ENCODE results near the gene NFIA.

NFIA gene

GRCh38 chr1:61316493-61316892 lies 234.1 kb downstream of the NFIA start:
- no peak for DNase-seq

- no peak for DNase-seq
These were observed 236.2 kb downstream of the NFIA start for GRCh38 chr1:61318319-61319125.

GRCh38 chr1:61320575-61320974 lies 238.2 kb downstream of the NFIA start:
- no peak for DNase-seq

GRCh38 chr1:61322008-61322744 lies 239.8 kb downstream of the NFIA start:
- no peak for DNase-seq

GRCh38 chr1:61322769-61323168 lies 240.4 kb downstream of the NFIA start:
- DNase-seq, result no peak

GRCh38 chr1:61323681-61324328 lies 241.4 kb downstream of the NFIA start:
- no peak for DNase-seq

GRCh38 chr1:61326713-61327112 lies 244.4 kb downstream of the NFIA start:
- no peak for DNase-seq

- DNase-seq, result no peak
These were observed 245.1 kb downstream of the NFIA start for GRCh38 chr1:61327436-61327835.

GRCh38 chr1:61329556-61329955 lies 247.2 kb downstream of the NFIA start:
- DNase-seq, result no peak

- DNase-seq, result no peak
These were observed 247.7 kb downstream of the NFIA start for GRCh38 chr1:61330018-61330417.

- DNase-seq, result no peak
These were observed 248.2 kb downstream of the NFIA start for GRCh38 chr1:61330571-61330970.

GRCh38 chr1:61332196-61332753 lies 249.9 kb downstream of the NFIA start:
- DNase-seq, result no peak

GRCh38 chr1:61332796-61333195 lies 250.4 kb downstream of the NFIA start:
- no peak for DNase-seq

- no peak for DNase-seq
These were observed 252.6 kb downstream of the NFIA start for GRCh38 chr1:61334718-61335589.

GRCh38 chr1:61337037-61337436 lies 254.7 kb downstream of the NFIA start:
- no peak for DNase-seq

- DNase-seq, result no peak
These were observed 255.1 kb downstream of the NFIA start for GRCh38 chr1:61337441-61337951.

- DNase-seq, result peak; percentile 64
These were observed 255.9 kb downstream of the NFIA start for GRCh38 chr1:61337981-61338848.

- no peak for DNase-seq
These were observed 256.5 kb downstream of the NFIA start for GRCh38 chr1:61338899-61339298.

GRCh38 chr1:61341426-61341825 lies 259.1 kb downstream of the NFIA start:
- no peak for DNase-seq

GRCh38 chr1:61343734-61344420 lies 261.5 kb downstream of the NFIA start:
- no peak for DNase-seq

- DNase-seq, result no peak
These were observed 262.3 kb downstream of the NFIA start for GRCh38 chr1:61344696-61345095.
